GM20431 (cell line): ENCODE measurements around the gene EHBP1L1.

ENCODE experiments used
- in situ Hi-C: fragments of 300-500 bp; cut with MseI, MboI; formaldehyde crosslinking; loops from one replicate; pipeline ENCODE4 v1.15.0; 2020; ENCODE audit warnings: low sequenced_read_pairs; ENCODE audit not compliant: unreplicated experiment

The EHBP1L1 gene

DNA sequence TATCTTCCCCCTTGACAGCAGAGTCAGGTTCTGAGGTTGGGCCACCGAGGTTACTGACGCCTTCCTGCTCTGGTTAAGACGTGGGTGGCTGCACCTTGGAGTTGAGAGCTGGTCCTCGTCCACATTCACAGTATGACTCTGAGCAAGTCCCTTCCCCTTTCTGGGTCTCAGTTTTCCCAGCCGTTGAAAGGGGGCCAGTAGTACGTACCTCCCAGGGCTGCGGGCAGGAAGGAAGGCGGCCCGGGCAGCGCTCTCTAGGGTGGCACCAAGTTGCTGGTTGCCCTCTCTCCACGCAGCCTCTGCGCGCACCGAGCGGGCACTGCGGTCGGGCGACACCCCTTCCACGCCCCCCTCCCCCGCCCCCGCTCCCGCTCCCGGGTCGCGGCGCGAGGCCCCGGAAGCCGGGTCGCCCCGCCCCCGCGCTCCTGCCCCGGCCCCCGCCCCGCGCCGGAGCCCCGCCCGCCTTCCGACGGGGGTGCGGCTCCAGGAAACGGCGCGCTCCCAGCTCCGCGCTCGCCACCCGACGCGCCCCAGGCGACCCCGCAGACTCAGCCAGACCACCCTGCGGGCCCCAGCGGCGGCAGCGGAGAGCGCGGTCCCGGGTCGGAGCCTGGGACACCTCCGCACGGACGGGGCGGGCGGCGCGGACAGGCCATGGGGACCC, at the start of gene EHBP1L1:
Gene EHBP1L1, plus strand, starts transcription at position 486 of the 664 bp plus-strand sequence. CDS start 250 bp downstream, outside the sequence.
- in situ Hi-C loops = no loop called here

DNA sequence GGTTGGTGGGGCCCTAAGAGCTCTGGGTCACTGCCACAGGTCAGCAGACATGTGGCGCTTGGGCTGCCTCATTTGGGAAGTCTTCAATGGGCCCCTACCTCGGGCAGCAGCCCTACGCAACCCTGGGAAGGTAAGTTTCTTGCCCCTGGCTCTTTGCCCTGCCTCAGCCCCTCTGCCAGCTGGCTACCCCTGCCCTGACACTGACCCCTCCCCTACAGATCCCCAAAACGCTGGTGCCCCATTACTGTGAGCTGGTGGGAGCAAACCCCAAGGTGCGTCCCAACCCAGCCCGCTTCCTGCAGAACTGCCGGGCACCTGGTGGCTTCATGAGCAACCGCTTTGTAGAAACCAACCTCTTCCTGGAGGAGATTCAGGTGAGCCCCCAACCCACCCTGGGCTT, 49.1 kb upstream of the EHBP1L1 start:
- in situ Hi-C loops = no loop called here

DNA sequence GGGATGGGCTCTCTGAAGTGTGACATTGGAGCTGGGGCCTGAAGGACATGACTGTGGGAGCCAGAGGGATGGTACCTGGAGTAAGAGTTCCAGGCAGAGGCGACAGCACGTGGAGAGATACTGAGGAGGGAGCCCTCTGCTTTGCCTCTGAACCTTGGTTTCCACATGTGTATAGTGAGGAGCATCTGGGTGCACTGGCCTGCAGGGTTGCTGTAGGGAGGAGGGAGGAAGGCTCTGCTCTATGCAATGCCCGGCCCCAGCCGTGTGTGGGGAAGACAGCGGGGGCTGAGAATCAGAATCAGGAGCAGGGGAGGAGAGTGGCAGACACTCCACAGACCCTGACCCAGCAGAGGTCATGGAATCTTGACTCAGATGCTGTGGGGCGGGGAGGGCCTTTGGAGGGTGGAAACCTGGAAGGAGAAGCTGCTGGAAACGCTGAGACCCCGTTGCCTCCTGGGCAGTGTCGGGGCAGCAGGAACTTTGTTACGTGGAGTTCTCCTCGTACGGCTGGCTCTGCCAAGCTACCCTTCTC, 47.0 kb upstream of the EHBP1L1 start:
- in situ Hi-C loops = no loop called here

GRCh38 chr11:65529475-65530156, 46.2 kb upstream of the EHBP1L1 start:
- in situ Hi-C loops = no loop called here

GRCh38 chr11:65530157-65530496, 45.7 kb upstream of the EHBP1L1 start:
- in situ Hi-C loops = no loop called here

DNA sequence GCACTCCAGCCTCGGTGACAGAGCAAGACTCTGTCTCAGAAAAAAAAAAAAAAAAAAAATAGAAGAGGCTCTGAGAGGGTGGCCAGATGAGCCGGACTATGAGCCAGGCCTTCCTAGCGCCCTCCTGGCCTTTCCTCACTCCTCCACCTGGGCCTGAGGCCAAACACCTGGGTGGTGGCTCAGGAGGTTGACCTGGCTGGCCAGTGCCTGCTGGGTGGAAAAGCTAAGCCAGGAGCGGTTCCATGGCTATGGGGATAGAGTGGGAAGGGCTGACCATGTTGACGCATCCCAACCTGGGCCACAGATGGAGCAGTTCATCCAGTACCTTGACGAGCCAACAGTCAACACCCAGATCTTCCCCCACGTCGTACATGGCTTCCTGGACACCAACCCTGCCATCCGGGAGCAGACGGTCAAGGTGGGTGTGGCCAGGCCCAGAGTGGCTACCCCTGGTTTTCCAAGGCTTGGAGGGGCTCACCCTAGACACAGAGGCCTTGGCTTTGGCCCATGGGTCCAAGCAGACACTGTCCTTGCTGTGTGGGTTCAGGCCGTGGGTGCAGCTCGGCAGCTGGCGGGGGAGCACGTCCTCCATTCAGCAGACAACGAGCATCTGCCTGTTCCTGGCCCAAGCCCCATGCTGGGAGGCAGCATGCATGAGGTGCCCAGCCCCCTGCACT, 43.3 kb upstream of the EHBP1L1 start:
- in situ Hi-C loops = no loop called here

DNA sequence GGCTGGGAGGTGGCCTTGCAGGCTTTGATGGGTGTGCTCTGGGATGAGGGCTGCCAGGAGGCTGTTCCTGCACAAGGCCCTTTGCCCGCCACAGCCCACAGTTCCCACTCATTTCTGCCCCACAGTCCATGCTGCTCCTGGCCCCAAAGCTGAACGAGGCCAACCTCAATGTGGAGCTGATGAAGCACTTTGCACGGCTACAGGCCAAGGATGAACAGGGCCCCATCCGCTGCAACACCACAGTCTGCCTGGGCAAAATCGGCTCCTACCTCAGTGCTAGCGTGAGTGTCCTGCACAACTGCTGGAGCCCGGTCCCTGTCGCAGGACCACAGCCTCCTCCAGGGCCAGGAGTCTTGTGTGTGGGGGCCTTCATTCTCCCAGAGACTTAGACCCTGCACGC, 40.8 kb upstream of the EHBP1L1 start:
- in situ Hi-C loops = no loop called here

GRCh38 chr11:65536412-65537295, 39.2 kb upstream of the EHBP1L1 start:
- in situ Hi-C loops = no loop called here

GRCh38 chr11:65537296-65537597, 38.6 kb upstream of the EHBP1L1 start:
- in situ Hi-C loops = no loop called here

DNA sequence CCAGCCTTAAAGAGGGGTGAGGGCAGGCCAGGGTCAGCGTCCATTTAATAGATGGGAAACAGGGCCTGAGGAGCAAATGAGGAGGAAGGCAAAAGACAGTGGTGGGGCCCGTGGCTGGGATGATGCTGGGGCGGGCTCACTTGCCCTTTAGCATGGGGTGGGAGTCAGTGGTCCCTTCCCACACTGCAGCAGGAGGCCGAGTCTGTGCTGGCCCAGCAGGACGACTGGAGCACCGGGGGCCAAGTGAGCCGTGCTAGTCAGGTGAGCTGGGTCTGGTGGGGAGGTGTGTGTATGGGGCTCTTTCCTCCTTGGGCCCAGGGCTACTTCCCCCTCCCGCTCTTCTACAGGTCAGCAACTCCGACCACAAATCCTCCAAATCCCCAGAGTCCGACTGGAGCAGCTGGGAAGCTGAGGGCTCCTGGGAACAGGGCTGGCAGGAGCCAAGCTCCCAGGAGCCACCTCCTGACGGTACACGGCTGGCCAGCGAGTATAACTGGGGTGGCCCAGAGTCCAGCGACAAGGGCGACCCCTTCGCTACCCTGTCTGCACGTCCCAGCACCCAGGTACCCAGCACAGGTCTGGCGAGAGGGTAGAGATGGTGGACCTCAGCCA, 38.1 kb upstream of the EHBP1L1 start:
- in situ Hi-C loops = no loop called here

GRCh38 chr11:65538232-65538914, 37.5 kb upstream of the EHBP1L1 start:
- in situ Hi-C loops = no loop called here

GRCh38 chr11:65538915-65539743, 36.7 kb upstream of the EHBP1L1 start:
- in situ Hi-C loops = no loop called here

- in situ Hi-C loops = no loop called here
These were observed 36.0 kb upstream of the EHBP1L1 start for GRCh38 chr11:65539744-65540289.

GRCh38 chr11:65540290-65541092, 35.4 kb upstream of the EHBP1L1 start:
- in situ Hi-C loops = no loop called here

GRCh38 chr11:65541093-65541982, 34.5 kb upstream of the EHBP1L1 start:
- in situ Hi-C loops = no loop called here

DNA sequence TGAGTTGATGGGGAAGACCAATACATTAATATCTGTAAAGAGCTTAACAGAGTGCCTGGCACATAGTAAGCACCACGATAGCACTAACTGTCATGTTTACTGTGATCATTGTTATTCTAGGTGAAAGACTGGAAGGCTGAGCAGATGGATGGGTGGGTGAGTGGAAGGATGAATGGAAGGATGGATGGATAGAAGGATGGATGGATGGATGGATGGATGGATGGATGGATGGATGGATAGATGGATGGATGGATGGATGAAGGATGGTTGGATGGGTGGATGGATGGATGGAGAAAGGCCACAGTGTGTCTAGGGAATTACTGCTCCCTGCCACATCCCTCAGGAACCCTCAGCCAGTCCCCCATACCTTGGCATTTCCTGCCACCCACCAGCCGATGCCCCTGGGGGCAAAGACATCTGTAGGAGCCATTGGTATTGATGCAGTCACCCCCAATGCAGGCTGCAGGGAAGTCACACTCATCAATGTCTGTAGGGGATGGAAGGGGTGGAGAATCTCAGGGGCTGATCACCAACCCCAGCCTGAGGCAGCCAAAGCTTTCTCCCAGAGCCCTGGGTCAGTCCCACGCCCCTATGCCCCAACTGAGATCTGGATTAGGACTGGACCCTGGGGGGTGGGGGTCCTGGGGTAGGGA, 33.0 kb upstream of the EHBP1L1 start:
- in situ Hi-C loops = no loop called here
